Esophagus muscularis mucosa (tissue), 4 donors: ENCODE data around the gene IL17F. TPM values are rescaled to one million over a fixed set of nuclear protein-coding genes. Genes with fewer than 3 reads are reported as not detected.

ENCODE experiments used
- DNase-seq: peaks from one replicate; pipeline ENCODE4 v3.0.0-alpha.2; 2017; ENCODE audit errors: extremely low spot score
- H3K27ac ChIP-seq, 4 donors: fragments of 200-600 bp; sonication (generic); replicated peaks in 1 of 4; 1 replicate in 3 of 4; 2 replicates in 1 of 4; pipeline ENCODE4 v1.5.1; 2016 to 2019; ENCODE audit warnings: mild to moderate bottlenecking in 1 of 4
- H3K27me3 ChIP-seq, 4 donors: fragments of 200-600 bp; sonication (generic); one replicate each; pipeline versions ENCODE4 v1.5.1 to v1.6.0; 2016 to 2019
- H3K36me3 ChIP-seq, 4 donors: fragments of 200-600 bp; sonication (generic); one replicate each; pipeline ENCODE4 v1.5.1; 2016 to 2019
- H3K4me1 ChIP-seq, 4 donors: fragments of 200-600 bp; sonication (generic); one replicate each; pipeline ENCODE4 v1.5.1; 2016 to 2019
- H3K4me3 ChIP-seq, 4 donors: fragments of 200-600 bp; sonication (generic); 1 replicate in 2 of 4; 2 replicates in 2 of 4; pipeline ENCODE4 v1.5.1; 2016 to 2019; ENCODE audit warnings: mild to moderate bottlenecking in 4 of 4, moderate library complexity in 1 of 4
- H3K9me3 ChIP-seq, 4 donors: fragments of 200-600 bp; sonication (generic); 1 replicate in 3 of 4; 2 replicates in 1 of 4; pipeline ENCODE4 v1.5.1; 2016 to 2019
- EP300 ChIP-seq: sonication (generic); formaldehyde crosslinking; IDR thresholded peaks from one replicate; pipeline ENCODE4 v1.6.1; 2017; ENCODE audit warnings: antibody characterized with exemption
- POLR2A ChIP-seq: fragments of 450-650 bp; IDR thresholded peaks from one replicate; pipeline ENCODE4 v1.6.1; 2017; ENCODE audit warnings: antibody characterized with exemption, moderate library complexity, mild to moderate bottlenecking, low read depth
- POLR2AphosphoS5 ChIP-seq, 2 donors: sonication (generic); formaldehyde crosslinking; IDR thresholded peaks; one replicate each; pipeline ENCODE4 v1.6.1; 2017; ENCODE audit warnings: antibody characterized with exemption in 2 of 2
- WGBS: methylation state at CpG from one replicate; pipeline ENCODE4 v1.1.5; 2018; 5-methylcytosine and 5-hydroxymethylcytosine counted together
- intact Hi-C: fragments of 100-400 bp; cut with DNase I; formaldehyde crosslinking; loops from one replicate; pipeline ENCODE4 v1.15.1; 2023
- total RNA-seq, 4 donors: library from RNA; depleted of rRNA; stranded (reverse); fragments of >200 nt; gene quantifications; one replicate each; pipeline versions ENCODE4 v1.1.0 to v1.2.1, GENCODE V29; 2016
- TF ChIP-seq, protein P1 (sequence below), 3 experiments: fragments of 200-600 bp in 2 of 3; fragments of 450-650 bp in 1 of 3; sonication (generic) in 2 of 3; IDR thresholded peaks; one replicate each; pipeline ENCODE4 v1.5.1; 2017 to 2019; ENCODE audit warnings: antibody characterized with exemption in 3 of 3, mild to moderate bottlenecking in 2 of 3, moderate library complexity in 1 of 3

The IL17F gene
- total RNA-seq, 4 donors from 2014 or later, result not detected

DNA sequence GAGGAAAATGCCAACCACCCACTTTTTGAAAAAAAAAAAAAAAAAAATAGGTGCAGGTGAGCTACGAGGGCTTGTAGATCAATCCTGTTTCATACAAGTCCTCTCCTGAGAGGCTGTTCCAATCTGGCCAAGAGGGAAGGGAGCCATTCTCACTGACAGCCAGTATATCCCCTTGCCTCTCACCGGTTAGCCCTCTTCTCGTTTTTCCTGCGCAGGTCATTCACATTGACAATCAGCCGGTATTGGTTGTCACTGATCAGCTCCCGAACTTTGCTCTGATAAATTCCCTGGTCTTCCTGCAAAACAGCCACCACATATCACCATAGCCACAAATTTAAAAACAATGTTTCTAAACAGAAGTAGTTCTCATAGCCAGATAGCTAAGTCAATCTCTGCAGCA, 38.8 kb upstream of the IL17F start:
- H3K9me3 ChIP-seq, result no peaks in the 10 kb centered on the region
- no peaks in the 10 kb centered on the region for H3K27me3 ChIP-seq
- peaks cover 20 to 49% (median 46%) of the 10 kb centered on the region in 4 donors for H3K36me3 ChIP-seq
- intact Hi-C loops, result loop anchor here (5.0 to 10.0 kb wide), 3 partner anchors 82 to 379 kb away; partner anchors contain the start of genes PAQR8 and TRAM2
- H3K4me1 ChIP-seq, result peaks cover 13 to 21% (median 17%) of the 10 kb centered on the region in 4 donors
- no peak for DNase-seq
- H3K27ac ChIP-seq, result no peak overlapping the region
- TF ChIP-seq POLR2A, result no peak
- TF ChIP-seq EP300, result no peak
- TF ChIP-seq, protein P1, sequence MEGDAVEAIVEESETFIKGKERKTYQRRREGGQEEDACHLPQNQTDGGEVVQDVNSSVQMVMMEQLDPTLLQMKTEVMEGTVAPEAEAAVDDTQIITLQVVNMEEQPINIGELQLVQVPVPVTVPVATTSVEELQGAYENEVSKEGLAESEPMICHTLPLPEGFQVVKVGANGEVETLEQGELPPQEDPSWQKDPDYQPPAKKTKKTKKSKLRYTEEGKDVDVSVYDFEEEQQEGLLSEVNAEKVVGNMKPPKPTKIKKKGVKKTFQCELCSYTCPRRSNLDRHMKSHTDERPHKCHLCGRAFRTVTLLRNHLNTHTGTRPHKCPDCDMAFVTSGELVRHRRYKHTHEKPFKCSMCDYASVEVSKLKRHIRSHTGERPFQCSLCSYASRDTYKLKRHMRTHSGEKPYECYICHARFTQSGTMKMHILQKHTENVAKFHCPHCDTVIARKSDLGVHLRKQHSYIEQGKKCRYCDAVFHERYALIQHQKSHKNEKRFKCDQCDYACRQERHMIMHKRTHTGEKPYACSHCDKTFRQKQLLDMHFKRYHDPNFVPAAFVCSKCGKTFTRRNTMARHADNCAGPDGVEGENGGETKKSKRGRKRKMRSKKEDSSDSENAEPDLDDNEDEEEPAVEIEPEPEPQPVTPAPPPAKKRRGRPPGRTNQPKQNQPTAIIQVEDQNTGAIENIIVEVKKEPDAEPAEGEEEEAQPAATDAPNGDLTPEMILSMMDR (IDR thresholded peaks at IDR 0.05), result no peak
- no peak for TF ChIP-seq POLR2AphosphoS5 (IDR thresholded peaks at IDR 0.05)
- 70% methylated on average over 6 of the region's 6 CpGs for WGBS
- H3K4me3 ChIP-seq, result no peak overlapping the region

DNA sequence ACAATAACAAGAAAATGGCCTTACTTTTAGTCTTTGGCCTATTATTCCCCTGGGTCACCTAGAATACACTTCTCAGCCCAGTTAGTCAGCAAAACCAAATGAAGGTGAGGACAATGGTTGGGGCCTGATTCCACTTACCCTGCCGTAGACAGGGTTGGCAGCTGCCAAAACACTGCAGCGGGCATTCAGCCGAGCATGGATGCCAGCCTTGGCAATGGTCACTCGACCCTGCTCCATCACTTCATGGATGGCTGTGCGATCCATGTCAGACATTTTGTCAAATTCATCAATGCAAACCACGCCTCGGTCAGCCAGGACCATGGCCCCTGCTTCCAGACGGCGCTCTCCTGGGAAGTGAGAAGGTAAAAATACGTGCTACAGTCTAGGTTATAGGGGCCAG, 31.8 kb upstream of the IL17F start:
- Histone ChIP-seq H3K4me3 (no peak overlapping the region), H3K27ac (no peak overlapping the region), H3K27me3 (no peaks in the 10 kb centered on the region), H3K9me3 (no peaks in the 10 kb centered on the region), H3K4me1 (no peaks in the 10 kb centered on the region), H3K36me3 (peaks cover 52 to 99% (median 94%) of the 10 kb centered on the region in 4 donors)
- intact Hi-C loops, result no loop called here
- WGBS, result 93% methylated on average over 10 of the region's 10 CpGs
- DNase-seq, result no peak
- no peak for TF ChIP-seq POLR2A

DNA sequence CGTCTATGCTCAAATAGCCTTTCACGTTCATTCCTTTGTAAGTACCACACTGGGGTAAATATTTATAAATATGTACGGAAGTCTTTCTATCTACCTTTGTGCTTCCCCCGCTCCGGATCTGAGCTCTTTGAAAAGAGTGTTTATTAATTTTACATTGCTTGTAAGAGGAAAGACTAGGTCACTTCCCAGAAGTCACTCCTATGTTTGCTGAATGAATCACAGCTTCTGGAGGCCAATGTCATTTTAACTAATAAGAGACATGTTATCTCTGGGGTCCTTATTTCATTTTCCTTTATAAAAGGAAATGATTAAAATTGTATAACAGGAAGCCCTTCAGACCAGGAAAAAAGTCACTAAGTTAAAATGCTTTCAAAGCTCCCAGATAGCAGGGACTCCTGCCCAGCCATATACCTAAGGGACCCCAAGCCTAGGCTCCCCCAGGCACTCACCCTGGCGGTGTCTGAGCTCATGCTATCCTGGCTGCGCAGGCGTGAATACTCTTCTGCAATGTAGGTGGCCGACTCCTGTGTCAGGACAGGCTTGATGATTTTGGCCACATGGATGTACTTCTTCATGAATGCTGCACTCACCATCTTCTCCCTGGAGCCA, 27.7 kb upstream of the IL17F start:
- Histone ChIP-seq H3K9me3 (no peaks in the 10 kb centered on the region), H3K36me3 (peaks cover 76 to 99% (median 90%) of the 10 kb centered on the region in 4 donors), H3K4me3 (no peak overlapping the region), H3K27me3 (no peaks in the 10 kb centered on the region), H3K4me1 (no peaks in the 10 kb centered on the region), H3K27ac (peak overlapping the region in 2 of 4 donors; percentile 22 to 36)
- TF ChIP-seq POLR2AphosphoS5 (IDR thresholded peaks at IDR 0.05), result no peak
- no peak for TF ChIP-seq EP300
- no peak for TF ChIP-seq POLR2A
- intact Hi-C loops, result no loop called here
- 75% methylated on average over 9 of the region's 9 CpGs for WGBS
- DNase-seq, result no peak

DNA sequence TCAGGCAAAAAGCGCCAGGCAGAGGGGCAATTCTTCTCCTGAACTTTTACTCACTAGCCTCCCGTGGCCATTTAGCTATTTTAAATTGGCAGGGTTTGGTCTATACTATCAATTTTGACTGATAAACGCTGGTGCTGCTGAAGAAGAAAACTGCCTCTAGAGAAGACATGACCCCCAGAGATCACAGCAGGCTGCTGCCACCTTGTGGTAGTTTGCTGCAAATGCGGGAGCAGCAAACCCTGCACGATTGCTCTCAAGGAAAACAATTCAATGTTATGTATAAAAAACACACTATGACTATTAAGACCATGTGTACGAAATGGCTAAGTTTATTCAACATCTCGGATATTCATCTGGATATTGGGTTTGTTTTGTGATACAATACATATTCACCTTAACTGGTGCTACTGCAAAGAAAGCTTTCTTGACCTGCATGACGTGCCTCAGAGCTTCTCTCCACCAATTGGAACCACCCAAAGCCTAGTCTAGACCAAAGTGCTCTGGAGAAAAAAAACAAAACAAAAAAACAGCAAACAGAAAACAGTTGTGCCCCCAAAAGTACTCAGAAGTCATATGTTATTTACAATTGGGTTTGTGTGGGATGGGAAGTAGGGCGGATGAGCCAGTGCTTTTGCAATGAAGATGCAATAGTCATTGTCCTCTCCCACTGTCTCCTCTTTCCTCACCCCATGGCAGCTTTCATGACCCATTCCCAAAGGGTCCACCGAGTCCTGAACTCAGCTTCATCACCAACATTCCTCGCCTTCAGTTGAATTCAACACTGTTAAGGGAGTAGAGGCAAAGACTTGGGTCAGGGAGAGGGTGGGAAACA, 19.6 kb upstream of the IL17F start:
- no peak overlapping the region for H3K4me3 ChIP-seq
- H3K36me3 ChIP-seq, result peaks cover 35 to 78% (median 52%) of the 10 kb centered on the region in 4 donors
- no peaks in the 10 kb centered on the region for H3K27me3 ChIP-seq
- H3K9me3 ChIP-seq, result no peaks in the 10 kb centered on the region
- 44% methylated on average over 11 of the region's 11 CpGs for WGBS
- intact Hi-C loops, result loop anchor here (5.0 kb wide), 1 partner anchor 102 kb away; no protein-coding TSS in a partner anchor
- peaks cover 0 to 10% (median 7%) of the 10 kb centered on the region in 4 donors for H3K4me1 ChIP-seq
- DNase-seq, result no peak
- TF ChIP-seq POLR2A, result no peak
- TF ChIP-seq, protein P1 (IDR thresholded peaks at IDR 0.05), result peak; percentile 85 to 93 (median 89)
- no peak for TF ChIP-seq EP300
- TF ChIP-seq POLR2AphosphoS5 (IDR thresholded peaks at IDR 0.05), result no peak
- no peak overlapping the region for H3K27ac ChIP-seq

DNA sequence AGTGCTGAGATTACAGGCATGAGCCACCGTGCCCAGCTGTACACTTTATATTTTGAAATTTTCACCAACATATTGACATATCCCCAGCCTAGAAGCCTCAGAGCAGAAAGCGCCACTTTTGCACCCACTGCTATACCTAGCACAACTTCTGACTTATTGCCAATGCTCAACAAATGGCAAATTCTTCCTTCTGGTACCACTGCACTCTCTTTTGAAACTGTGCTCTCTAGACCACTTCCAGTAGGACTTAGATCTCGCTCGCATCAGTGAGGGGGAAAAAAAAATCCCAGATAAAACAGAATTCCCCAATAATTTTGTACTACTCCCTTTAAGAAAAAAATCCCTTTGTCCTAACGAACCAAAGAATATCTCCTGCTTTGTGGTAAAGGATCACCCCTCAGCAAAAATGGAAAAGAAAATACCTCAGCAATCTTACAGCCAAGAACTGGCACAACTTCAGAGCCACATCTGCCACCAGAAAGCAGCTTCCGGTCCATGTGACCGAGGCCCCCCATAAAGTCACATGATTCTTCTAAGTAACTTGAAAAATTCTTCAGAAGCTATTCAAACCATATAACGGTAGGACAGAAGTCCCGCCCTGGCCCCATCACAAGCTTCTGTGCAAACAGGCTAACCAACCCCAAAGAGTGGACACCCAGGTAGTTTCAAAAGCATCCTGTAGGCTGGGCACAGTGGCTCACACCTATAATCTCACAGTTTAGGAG, 18.5 kb upstream of the IL17F start:
- WGBS, result 90% methylated on average over 9 of the region's 9 CpGs
- DNase-seq, result no peak
- Histone ChIP-seq H3K27me3 (no peaks in the 10 kb centered on the region), H3K36me3 (peaks cover 24 to 66% (median 41%) of the 10 kb centered on the region in 4 donors), H3K4me3 (no peak overlapping the region), H3K27ac (no peak overlapping the region), H3K9me3 (no peaks in the 10 kb centered on the region), H3K4me1 (peaks cover 0 to 10% (median 7%) of the 10 kb centered on the region in 4 donors)
- TF ChIP-seq EP300 (no peak), POLR2A (no peak), POLR2AphosphoS5 (IDR thresholded peaks at IDR 0.05) (no peak)
- TF ChIP-seq, protein P1 (IDR thresholded peaks at IDR 0.05), result no peak
- intact Hi-C loops, result loop anchor here (5.0 kb wide), 1 partner anchor 100 kb away; no protein-coding TSS in a partner anchor
